CD4-positive, alpha-beta T cell (primary cell): Measurements from ENCODE around the gene DNALI1. TPM values are rescaled to one million over a fixed set of nuclear protein-coding genes. Genes with fewer than 3 reads are reported as not detected.

ENCODE experiments used
- ATAC-seq: fragments of 200-7000 bp; cut with Tn5 transposase; one replicate; pipeline ENCODE4 v1.10.0; 2022; ENCODE audit warnings: mild to moderate bottlenecking; ENCODE audit not compliant: poor library complexity
- CTCF ChIA-PET: fragments of 350-600 bp; sonication (Branson Sonifier 250); formaldehyde crosslinking; loops from one replicate; lab custom pipeline; 2021; ENCODE audit warnings: antibody characterized with exemption, inconsistent platforms; lab: Charles Lee
- POLR2A ChIA-PET: fragments of 350-600 bp; sonication (Branson Sonifier 250); formaldehyde crosslinking; loops from one replicate; lab custom pipeline; 2021; ENCODE audit warnings: antibody characterized with exemption, inconsistent platforms; lab: Charles Lee
- DNase-seq, 14 experiments: peaks; one replicate each; pipeline ENCODE4 v3.0.0-alpha.2; 2013 to 2020; ENCODE audit warnings: mixed read lengths in 2 of 14
- H3K27ac ChIP-seq, 2 donors: one replicate each; pipeline versions ENCODE4 v1.5.1 to v1.7.0; 2013; ENCODE audit warnings: low read length in 2 of 2, low read depth in 1 of 2, mild to moderate bottlenecking in 1 of 2
- H3K27me3 ChIP-seq, 2 experiments: 1 replicate in 1 of 2; 2 replicates in 1 of 2; pipeline versions ENCODE4 v1.6.1 to v1.7.0; 2013; ENCODE audit warnings: low read length in 2 of 2, control low read depth in 1 of 2, mild to moderate bottlenecking in 1 of 2, moderate library complexity in 1 of 2; ENCODE audit not compliant: insufficient read depth in 2 of 2, control insufficient read depth in 1 of 2
- H3K36me3 ChIP-seq: one replicate; pipeline ENCODE4 v1.6.1; 2013; ENCODE audit warnings: low read length, control low read depth; ENCODE audit not compliant: insufficient read depth
- H3K4me1 ChIP-seq: one replicate; pipeline ENCODE4 v1.6.1; 2013; ENCODE audit warnings: low read length, control low read depth; ENCODE audit not compliant: insufficient read depth
- H3K4me3 ChIP-seq: one replicate; pipeline ENCODE4 v1.5.1; 2013; ENCODE audit warnings: mild to moderate bottlenecking, low read length, moderate library complexity
- H3K9me3 ChIP-seq, 2 experiments: 1 replicate in 1 of 2; 2 replicates in 1 of 2; pipeline versions ENCODE4 v1.6.1 to v1.7.0; 2013; ENCODE audit warnings: low read length in 2 of 2, mild to moderate bottlenecking in 2 of 2, control low read depth in 1 of 2, moderate library complexity in 1 of 2; ENCODE audit not compliant: control insufficient read depth in 1 of 2, insufficient read depth in 1 of 2
- H3K27ac Mint-ChIP-seq: one replicate; pipeline ENCODE4 v1.8.0; 2020; ENCODE audit warnings: mixed read lengths
- H3K27me3 Mint-ChIP-seq: one replicate; pipeline ENCODE4 v1.8.0; 2021; ENCODE audit warnings: mixed read lengths
- H3K36me3 Mint-ChIP-seq: one replicate; pipeline ENCODE4 v1.8.0; 2021; ENCODE audit warnings: low read depth, mixed read lengths
- H3K4me1 Mint-ChIP-seq: one replicate; pipeline ENCODE4 v1.8.0; 2021; ENCODE audit warnings: low read depth, mixed read lengths
- H3K4me3 Mint-ChIP-seq: one replicate; pipeline ENCODE4 v1.8.0; 2020; ENCODE audit warnings: mild to moderate bottlenecking, mixed read lengths
- H3K9me3 Mint-ChIP-seq: one replicate; pipeline ENCODE4 v1.8.0; 2020; ENCODE audit warnings: mixed read lengths
- intact Hi-C, 2 experiments: fragments of 100-400 bp; cut with DNase I in 1 of 2; cut with micrococcal nuclease in 1 of 2; formaldehyde crosslinking; loops; one replicate each; pipeline versions ENCODE4 v1.15.1 to v1.9.0; 2023 to 2025; cut with DNase I, micrococcal nuclease
- total RNA-seq, 174 experiments: library from RNA in 2 of 174; stranded (reverse) in 2 of 174; gene quantifications; one replicate each; pipeline ENCODE4 v1.2.3 and lab custom pipeline; 2021 to 2026
- TF ChIP-seq, protein P1 (sequence below): fragments of 200-600 bp; IDR thresholded peaks from one replicate; pipeline ENCODE4 v1.8.0; 2022; ENCODE audit warnings: antibody characterized with exemption, mild to moderate bottlenecking

Gene DNALI1
- total RNA-seq, 2 experiments from 2014 or later, result not detected

- H3K27ac Mint-ChIP-seq, result no peak overlapping the region
- intact Hi-C loops, result loop anchor here (5.0 kb wide), 3 partner anchors 207 to 1237 kb away; partner anchors contain the start of genes MTF1 (in 2 of the 2), C1orf122 (in 1 of the 2) and YRDC (in 1 of the 2)
These were observed 43.2 kb downstream of the DNALI1 start for GRCh38 chr1:37599940-37600339.

GRCh38 chr1:37601441-37601840 lies 44.7 kb downstream of the DNALI1 start:
- Mint-ChIP-seq H3K27ac (no peak overlapping the region), H3K27me3 (peaks cover 11% of the 10 kb centered on the region), H3K36me3 (no peaks in the 10 kb centered on the region), H3K4me3 (no peak overlapping the region), H3K4me1 (peaks cover 2% of the 10 kb centered on the region), H3K9me3 (no peaks in the 10 kb centered on the region)
- ChIA-PET CTCF (interaction anchor here (3.1 kb wide), 1 partner anchor 79 kb away, joined by 54 read pairs; no protein-coding TSS in a partner anchor), POLR2A (no interaction called here)
- intact Hi-C loops, result loop anchor here in 1 of 2 experiments (5.0 kb wide), 1 partner anchor 1236 kb away; no protein-coding TSS in a partner anchor
- ATAC-seq (no peak), DNase-seq (no peak)
- Histone ChIP-seq H3K4me1 (peaks cover 7% of the 10 kb centered on the region), H3K27ac (no peak overlapping the region), H3K27me3 (no peaks in the 10 kb centered on the region), H3K36me3 (no peaks in the 10 kb centered on the region), H3K9me3 (no peaks in the 10 kb centered on the region), H3K4me3 (no peak overlapping the region)
- TF ChIP-seq, protein P1, sequence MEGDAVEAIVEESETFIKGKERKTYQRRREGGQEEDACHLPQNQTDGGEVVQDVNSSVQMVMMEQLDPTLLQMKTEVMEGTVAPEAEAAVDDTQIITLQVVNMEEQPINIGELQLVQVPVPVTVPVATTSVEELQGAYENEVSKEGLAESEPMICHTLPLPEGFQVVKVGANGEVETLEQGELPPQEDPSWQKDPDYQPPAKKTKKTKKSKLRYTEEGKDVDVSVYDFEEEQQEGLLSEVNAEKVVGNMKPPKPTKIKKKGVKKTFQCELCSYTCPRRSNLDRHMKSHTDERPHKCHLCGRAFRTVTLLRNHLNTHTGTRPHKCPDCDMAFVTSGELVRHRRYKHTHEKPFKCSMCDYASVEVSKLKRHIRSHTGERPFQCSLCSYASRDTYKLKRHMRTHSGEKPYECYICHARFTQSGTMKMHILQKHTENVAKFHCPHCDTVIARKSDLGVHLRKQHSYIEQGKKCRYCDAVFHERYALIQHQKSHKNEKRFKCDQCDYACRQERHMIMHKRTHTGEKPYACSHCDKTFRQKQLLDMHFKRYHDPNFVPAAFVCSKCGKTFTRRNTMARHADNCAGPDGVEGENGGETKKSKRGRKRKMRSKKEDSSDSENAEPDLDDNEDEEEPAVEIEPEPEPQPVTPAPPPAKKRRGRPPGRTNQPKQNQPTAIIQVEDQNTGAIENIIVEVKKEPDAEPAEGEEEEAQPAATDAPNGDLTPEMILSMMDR, result no peak

More at GRCh38 chr1:37599940-37600339, 43.2 kb downstream of the DNALI1 start:
- CTCF ChIA-PET, result no interaction called here
- Histone ChIP-seq H3K4me1 (peaks cover 18% of the 10 kb centered on the region), H3K27me3 (no peaks in the 10 kb centered on the region), H3K4me3 (no peak overlapping the region), H3K36me3 (no peaks in the 10 kb centered on the region), H3K9me3 (no peaks in the 10 kb centered on the region), H3K27ac (no peak overlapping the region)
- no peak for DNase-seq
- H3K4me3 Mint-ChIP-seq, result no peak overlapping the region
- peaks cover 17% of the 10 kb centered on the region for H3K4me1 Mint-ChIP-seq
- no peak for ATAC-seq
- peaks cover 12% of the 10 kb centered on the region for H3K36me3 Mint-ChIP-seq
- H3K27me3 Mint-ChIP-seq, result peaks cover 10% of the 10 kb centered on the region
- TF ChIP-seq, protein P1, result no peak
- H3K9me3 Mint-ChIP-seq, result no peaks in the 10 kb centered on the region
- POLR2A ChIA-PET, result no interaction called here

DNA sequence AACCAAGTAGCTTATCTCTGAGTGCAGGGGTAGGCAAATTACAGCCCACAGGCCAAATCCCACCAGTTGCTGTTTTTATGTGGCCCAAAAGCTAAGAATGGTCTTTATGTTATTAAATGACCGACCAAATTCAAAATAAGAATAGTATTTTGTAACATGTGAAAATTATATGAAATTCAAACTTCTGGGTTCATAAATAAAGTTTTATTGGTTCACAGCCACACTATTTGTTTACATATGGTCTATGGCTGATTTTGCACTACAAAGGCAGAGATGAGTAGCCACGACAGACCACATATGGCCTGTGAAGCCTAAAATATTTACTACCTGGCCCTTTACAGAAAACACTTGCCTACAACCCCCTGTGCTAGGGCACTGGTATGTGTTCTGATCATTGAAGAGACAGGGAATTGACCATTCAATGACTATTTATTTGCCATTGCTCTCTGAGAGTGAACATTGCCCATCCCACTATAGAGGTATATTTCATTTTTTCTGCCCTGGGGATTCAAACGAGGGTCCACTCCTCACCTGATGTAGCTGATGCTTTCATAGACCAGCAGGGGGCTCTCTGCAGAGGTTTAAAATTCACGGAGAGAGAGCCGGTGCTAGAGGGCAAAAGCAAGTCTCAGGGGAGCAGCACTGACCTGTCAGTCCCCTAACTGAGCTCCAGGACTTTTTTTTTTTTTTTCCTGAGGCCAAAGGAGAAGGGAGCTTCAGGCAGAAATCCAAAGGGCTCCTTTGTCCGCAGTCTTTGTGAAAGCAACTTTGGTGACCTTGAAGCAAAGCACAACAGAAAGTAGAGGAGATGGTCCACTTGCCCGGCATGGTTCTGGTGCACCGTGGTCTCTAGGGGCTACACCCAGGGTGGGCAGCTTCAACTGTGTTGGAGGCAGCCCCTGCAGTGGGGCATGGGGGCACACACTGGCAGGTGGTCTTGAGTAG lies 46.3 kb downstream of the DNALI1 start:
- ChIA-PET POLR2A (interaction anchor here (0.5 to 2.1 kb wide), 4 partner anchors 79 to 147 kb away, joined by 3 to 6 read pairs (median 3); a partner anchor contains a TSS), CTCF (interaction anchor here (0.5 to 3.1 kb wide), 14 partner anchors 9 to 1232 kb away, joined by 3 to 54 read pairs (median 3); partner anchors contain the start of gene CDCA8)
- TF ChIP-seq, protein P1, result peak; percentile 87
- no peak overlapping the region for H3K4me3 Mint-ChIP-seq
- Histone ChIP-seq H3K27me3 (no peaks in the 10 kb centered on the region), H3K4me3 (no peak overlapping the region), H3K27ac (no peak overlapping the region), H3K9me3 (no peaks in the 10 kb centered on the region), H3K4me1 (peaks cover 7% of the 10 kb centered on the region), H3K36me3 (no peaks in the 10 kb centered on the region)
- peak; percentile 74 for ATAC-seq
- no peak overlapping the region for H3K27ac Mint-ChIP-seq
- no peaks in the 10 kb centered on the region for H3K9me3 Mint-ChIP-seq
- DNase-seq, result peak in 12 of 14 experiments; percentile 6 to 71 (median 26)
- peaks cover 11% of the 10 kb centered on the region for H3K27me3 Mint-ChIP-seq
- no peaks in the 10 kb centered on the region for H3K36me3 Mint-ChIP-seq
- intact Hi-C loops, result loop anchor here (1.0 to 5.0 kb wide), 3 partner anchors 79 to 1234 kb away; no protein-coding TSS in a partner anchor
- H3K4me1 Mint-ChIP-seq, result no peaks in the 10 kb centered on the region
